Measurements from ENCODE around the gene DPP7. TPM values are rescaled to one million over a fixed set of nuclear protein-coding genes. Genes with fewer than 3 reads are reported as not detected.

The DPP7 gene
- total RNA-seq, 1 experiment from 2014 or later = 291 TPM

- DNase-seq (ENCODE audit: low read depth, low spot score) (no peak), ATAC-seq (no peak)
- RAD21 ChIA-PET (ENCODE audit: low non-redundant PET in 1 of 2, low total read pairs in 2 of 2, uncharacterized antibody in 2 of 2, unreplicated experiment in 2 of 2) = interaction anchor here in 1 of 2 experiments (0.6 kb wide), 1 partner anchor 85 kb away, joined by 3 read pairs; the partner anchor contains the start of gene RNF224
- no peaks in the 10 kb centered on the region for H3K79me2 ChIP-seq (ENCODE audit: insufficient read depth, low read length)
- intact Hi-C loops (cut with micrococcal nuclease) = no loop called here
- TF ChIP-seq ELF1 (IDR thresholded peaks at IDR 0.05; ENCODE audit: borderline replicate concordance, low read depth) = no peak
- TF ChIP-seq CBX3 (IDR thresholded peaks at IDR 0.05; ENCODE audit: low read depth) = no peak
- TF ChIP-seq JUND (IDR thresholded peaks at IDR 0.05) = no peak
- TF ChIP-seq, protein P1, sequence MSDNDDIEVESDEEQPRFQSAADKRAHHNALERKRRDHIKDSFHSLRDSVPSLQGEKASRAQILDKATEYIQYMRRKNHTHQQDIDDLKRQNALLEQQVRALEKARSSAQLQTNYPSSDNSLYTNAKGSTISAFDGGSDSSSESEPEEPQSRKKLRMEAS (IDR thresholded peaks at IDR 0.05) = no peak
- no peak for TF ChIP-seq EZH2phosphoT487 (IDR thresholded peaks at IDR 0.05; ENCODE audit: borderline replicate concordance)
- no peak for TF ChIP-seq EZH2 (IDR thresholded peaks at IDR 0.05)
- TF ChIP-seq CTCF (IDR thresholded peaks at IDR 0.05 in 2 of 3, conservative IDR thresholded peaks at IDR 0.05 in 1 of 3; ENCODE audit: borderline replicate concordance in 1 of 3, insufficient read depth in 1 of 3, low read depth in 2 of 3, low read length in 2 of 3) = no peak
- no peak for TF ChIP-seq RAD21 (IDR thresholded peaks at IDR 0.05; ENCODE audit: low read depth)
- no peak for TF ChIP-seq ZNF274 (IDR thresholded peaks at IDR 0.05; ENCODE audit: low read depth, low read length)
- TF ChIP-seq SRF (IDR thresholded peaks at IDR 0.05; ENCODE audit: low read depth) = no peak
- TF ChIP-seq POLR2AphosphoS5 (IDR thresholded peaks at IDR 0.05; ENCODE audit: low read depth, low read length) = no peak
- no peak for TF ChIP-seq ZBTB33 (IDR thresholded peaks at IDR 0.05; ENCODE audit: extremely low read depth, insufficient replicate concordance, low read length)
- no TSS peak for BruUV-seq (replicated peaks)
- no peaks in the 10 kb centered on the region for H3K36me3 ChIP-seq (ENCODE audit: control insufficient read depth in 1 of 2, insufficient read depth in 2 of 2, low read length in 2 of 2)
- H3K4me2 ChIP-seq (ENCODE audit: low read length) = no peak overlapping the region
- POLR2A ChIA-PET = no interaction called here
- no peak overlapping the region for H3K27ac ChIP-seq (ENCODE audit: low read depth, low read length)
- no peaks in the 10 kb centered on the region for H3K9me3 ChIP-seq (ENCODE audit: control insufficient read depth in 1 of 2, insufficient read depth in 1 of 2, low read depth in 1 of 2, low read length in 2 of 2)
- H3K9ac ChIP-seq (ENCODE audit: low read length) = no peak overlapping the region
- no peaks in the 10 kb centered on the region for H3K9me2 ChIP-seq (ENCODE audit: insufficient read depth)
- H3K4me1 ChIP-seq (ENCODE audit: control insufficient read depth in 1 of 2, insufficient read depth in 2 of 2, low read length in 2 of 2) = peaks cover 0 to 4% of the 10 kb centered on the region in 2 experiments; a peak in 3 of 4 replicates
- no peaks in the 10 kb centered on the region for H4K20me1 ChIP-seq (ENCODE audit: insufficient read depth)
- H2AFZ ChIP-seq (ENCODE audit: low read depth, low read length, poor library complexity, severe bottlenecking) = no peak overlapping the region
- H3K27me3 ChIP-seq (ENCODE audit: insufficient read depth, low read length) = no peaks in the 10 kb centered on the region
- H3K4me3 ChIP-seq (replicated peaks in 1 of 2; ENCODE audit: low read depth in 1 of 2, low read length in 2 of 2) = no peak overlapping the region
- CTCF ChIA-PET = no interaction called here
These were observed 27.7 kb upstream of the DPP7 start for GRCh38 chr9:137141976-137142936.
